Measurements from ENCODE around the gene SPTY2D1.
A peak's percentile ranks its signal among the peaks of the same experiment; 100 is the strongest.
"Not testable (repeated sequence)": the region's sequence is repeated elsewhere in the genome, so short reads cannot be mapped to it uniquely, and the experiment has no call there.

SPTY2D1 gene

GRCh38 chr11:18617688-18618341, 16.3 kb downstream of the SPTY2D1 start:
- peak; percentile 36 for DNase-seq

GRCh38 chr11:18615628-18616392, 18.3 kb downstream of the SPTY2D1 start:
- no peak for DNase-seq

- DNase-seq: no peak
Measured at GRCh38 chr11:18614667-18615066, 19.5 kb downstream of the SPTY2D1 start.

- DNase-seq: no peak
Measured at GRCh38 chr11:18612394-18612793, 21.7 kb downstream of the SPTY2D1 start.

GRCh38 chr11:18611196-18611595, 22.9 kb downstream of the SPTY2D1 start:
- no peak for DNase-seq

- no peak for DNase-seq
Measured at GRCh38 chr11:18608376-18608775, 25.8 kb downstream of the SPTY2D1 start.

GRCh38 chr11:18600915-18601569, 33.1 kb downstream of the SPTY2D1 start:
- DNase-seq: no peak

GRCh38 chr11:18599739-18600230, 34.4 kb downstream of the SPTY2D1 start, which contains the start of gene MISFA:
MISFA (plus strand) TSS chr11:18599789; CDS start chr11:18599929, 140 bp downstream.
- DNase-seq: no peak

GRCh38 chr11:18594999-18595749, 39.0 kb downstream of the SPTY2D1 start:
- DNase-seq: no peak

GRCh38 chr11:18594088-18594487, 40.1 kb downstream of the SPTY2D1 start:
- not testable (repeated sequence) for DNase-seq

- DNase-seq: no peak
Measured at GRCh38 chr11:18590571-18590970, 43.6 kb downstream of the SPTY2D1 start.

GRCh38 chr11:18588297-18589252, 45.6 kb downstream of the SPTY2D1 start, which contains the start of gene UEVLD:
UEVLD (minus strand) TSS chr11:18588734; CDS start chr11:18588654, 80 bp downstream.
- DNase-seq: peak; percentile 77

GRCh38 chr11:18581825-18582224, 52.3 kb downstream of the SPTY2D1 start:
- no peak for DNase-seq

GRCh38 chr11:18580113-18580766, 53.9 kb downstream of the SPTY2D1 start:
- DNase-seq: no peak

- no peak for DNase-seq
Measured at GRCh38 chr11:18578975-18579598, 55.1 kb downstream of the SPTY2D1 start.

- DNase-seq: no peak
Measured at GRCh38 chr11:18575361-18575760, 58.8 kb downstream of the SPTY2D1 start.

- no peak for DNase-seq
Measured at GRCh38 chr11:18567081-18567480, 67.1 kb downstream of the SPTY2D1 start.

GRCh38 chr11:18566406-18566805, 67.7 kb downstream of the SPTY2D1 start:
- no peak for DNase-seq

- no peak for DNase-seq
Measured at GRCh38 chr11:18564149-18564548, 70.0 kb downstream of the SPTY2D1 start.

- DNase-seq: no peak
Measured at GRCh38 chr11:18563090-18563730, 70.9 kb downstream of the SPTY2D1 start.
